HEK293 (cell line): ENCODE data around the gene SWAP70.

Experiments used
- PRDM10 ChIP-seq: fragments of 450-650 bp; formaldehyde crosslinking; IDR thresholded peaks from 2 replicates; pipeline ENCODE4 v1.5.1; 2016; ENCODE audit warnings: missing biosample characterization, missing genetic modification characterization
- TRIM28 ChIP-seq: IDR thresholded peaks from 2 replicates; pipeline ENCODE4 v1.6.1; 2011; ENCODE audit warnings: low read length, control low read depth, borderline replicate concordance
- ZBTB21 ChIP-seq: fragments of 450-650 bp; formaldehyde crosslinking; IDR thresholded peaks from 2 replicates; pipeline ENCODE4 v1.5.1; 2017; ENCODE audit warnings: missing biosample characterization, missing genetic modification characterization
- ZBTB26 ChIP-seq: fragments of 450-650 bp; formaldehyde crosslinking; optimal IDR thresholded peaks from 2 replicates; pipeline ENCODE3; 2016; ENCODE audit warnings: missing biosample characterization, mild to moderate bottlenecking, missing genetic modification characterization
- ZFP37 ChIP-seq: fragments of 450-650 bp; formaldehyde crosslinking; IDR thresholded peaks from 2 replicates; pipeline ENCODE4 v1.5.1; 2016; ENCODE audit warnings: missing biosample characterization, missing genetic modification characterization
- ZNF433 ChIP-seq: fragments of 450-650 bp; formaldehyde crosslinking; IDR thresholded peaks from 2 replicates; pipeline ENCODE4 v1.5.1; 2016; ENCODE audit warnings: missing biosample characterization, missing genetic modification characterization, low read depth
- ZNF521 ChIP-seq: fragments of 450-650 bp; formaldehyde crosslinking; IDR thresholded peaks from 2 replicates; pipeline ENCODE4 v1.5.1; 2017; ENCODE audit warnings: missing biosample characterization, mild to moderate bottlenecking, missing genetic modification characterization
- ZNF530 ChIP-seq: fragments of 450-650 bp; formaldehyde crosslinking; IDR thresholded peaks from 2 replicates; pipeline ENCODE4 v1.5.1; 2016; ENCODE audit warnings: low read depth, missing biosample characterization, missing genetic modification characterization
- ZNF785 ChIP-seq: fragments of 450-650 bp; formaldehyde crosslinking; IDR thresholded peaks from 2 replicates; pipeline ENCODE4 v1.5.1; 2016; ENCODE audit warnings: missing biosample characterization, missing genetic modification characterization
- ZSCAN18 ChIP-seq: fragments of 450-650 bp; formaldehyde crosslinking; IDR thresholded peaks from 2 replicates; pipeline ENCODE4 v1.5.1; 2016; ENCODE audit warnings: missing biosample characterization, missing genetic modification characterization
- TF ChIP-seq, protein P1 (sequence below): fragments of 450-650 bp; formaldehyde crosslinking; IDR thresholded peaks from 2 replicates; pipeline ENCODE4 v1.5.1; 2016; ENCODE audit warnings: missing biosample characterization, missing genetic modification characterization
- TF ChIP-seq, protein P2 (sequence below): fragments of 450-650 bp; formaldehyde crosslinking; IDR thresholded peaks from 2 replicates; pipeline ENCODE4 v1.5.1; 2016; ENCODE audit warnings: missing biosample characterization, missing genetic modification characterization
- TF ChIP-seq, protein P3 (sequence below): fragments of 450-650 bp; formaldehyde crosslinking; IDR thresholded peaks from 2 replicates; pipeline ENCODE4 v1.5.1; 2016; ENCODE audit warnings: missing biosample characterization, missing genetic modification characterization, borderline replicate concordance

DNA sequence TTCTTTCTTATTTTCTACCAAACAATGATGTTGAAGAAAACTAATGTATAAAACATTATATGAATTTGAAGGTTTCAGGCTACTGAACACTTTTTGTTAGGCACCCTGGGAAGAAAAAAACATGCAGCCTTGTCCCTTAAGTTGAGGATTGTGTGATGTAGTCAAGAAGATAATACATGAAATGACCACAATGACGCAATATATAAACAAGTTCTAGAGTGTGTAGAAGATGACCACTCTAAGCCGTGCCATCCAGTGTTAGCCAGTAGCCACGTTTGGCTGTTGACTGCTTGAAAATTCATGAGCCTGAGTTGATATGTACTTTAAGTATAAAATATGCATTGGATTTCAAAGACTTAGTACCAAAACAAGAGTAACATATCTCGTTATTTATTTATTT lies 16.2 kb downstream of the SWAP70 start:
- TF ChIP-seq, protein P1, sequence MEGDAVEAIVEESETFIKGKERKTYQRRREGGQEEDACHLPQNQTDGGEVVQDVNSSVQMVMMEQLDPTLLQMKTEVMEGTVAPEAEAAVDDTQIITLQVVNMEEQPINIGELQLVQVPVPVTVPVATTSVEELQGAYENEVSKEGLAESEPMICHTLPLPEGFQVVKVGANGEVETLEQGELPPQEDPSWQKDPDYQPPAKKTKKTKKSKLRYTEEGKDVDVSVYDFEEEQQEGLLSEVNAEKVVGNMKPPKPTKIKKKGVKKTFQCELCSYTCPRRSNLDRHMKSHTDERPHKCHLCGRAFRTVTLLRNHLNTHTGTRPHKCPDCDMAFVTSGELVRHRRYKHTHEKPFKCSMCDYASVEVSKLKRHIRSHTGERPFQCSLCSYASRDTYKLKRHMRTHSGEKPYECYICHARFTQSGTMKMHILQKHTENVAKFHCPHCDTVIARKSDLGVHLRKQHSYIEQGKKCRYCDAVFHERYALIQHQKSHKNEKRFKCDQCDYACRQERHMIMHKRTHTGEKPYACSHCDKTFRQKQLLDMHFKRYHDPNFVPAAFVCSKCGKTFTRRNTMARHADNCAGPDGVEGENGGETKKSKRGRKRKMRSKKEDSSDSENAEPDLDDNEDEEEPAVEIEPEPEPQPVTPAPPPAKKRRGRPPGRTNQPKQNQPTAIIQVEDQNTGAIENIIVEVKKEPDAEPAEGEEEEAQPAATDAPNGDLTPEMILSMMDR (tag by site-specific recombination) = no peak
- TF ChIP-seq ZNF785 (tag by site-specific recombination) (no peak), ZNF530 (tag by site-specific recombination) (no peak), ZFP37 (no peak), ZNF521 (tag by site-specific recombination) (no peak), ZSCAN18 (no peak), ZBTB26 (tag by site-specific recombination) (no peak), PRDM10 (tag by site-specific recombination) (no peak), ZBTB21 (tag by site-specific recombination) (no peak), ZNF433 (tag by site-specific recombination) (no peak), TRIM28 (no peak)
- TF ChIP-seq, protein P2, sequence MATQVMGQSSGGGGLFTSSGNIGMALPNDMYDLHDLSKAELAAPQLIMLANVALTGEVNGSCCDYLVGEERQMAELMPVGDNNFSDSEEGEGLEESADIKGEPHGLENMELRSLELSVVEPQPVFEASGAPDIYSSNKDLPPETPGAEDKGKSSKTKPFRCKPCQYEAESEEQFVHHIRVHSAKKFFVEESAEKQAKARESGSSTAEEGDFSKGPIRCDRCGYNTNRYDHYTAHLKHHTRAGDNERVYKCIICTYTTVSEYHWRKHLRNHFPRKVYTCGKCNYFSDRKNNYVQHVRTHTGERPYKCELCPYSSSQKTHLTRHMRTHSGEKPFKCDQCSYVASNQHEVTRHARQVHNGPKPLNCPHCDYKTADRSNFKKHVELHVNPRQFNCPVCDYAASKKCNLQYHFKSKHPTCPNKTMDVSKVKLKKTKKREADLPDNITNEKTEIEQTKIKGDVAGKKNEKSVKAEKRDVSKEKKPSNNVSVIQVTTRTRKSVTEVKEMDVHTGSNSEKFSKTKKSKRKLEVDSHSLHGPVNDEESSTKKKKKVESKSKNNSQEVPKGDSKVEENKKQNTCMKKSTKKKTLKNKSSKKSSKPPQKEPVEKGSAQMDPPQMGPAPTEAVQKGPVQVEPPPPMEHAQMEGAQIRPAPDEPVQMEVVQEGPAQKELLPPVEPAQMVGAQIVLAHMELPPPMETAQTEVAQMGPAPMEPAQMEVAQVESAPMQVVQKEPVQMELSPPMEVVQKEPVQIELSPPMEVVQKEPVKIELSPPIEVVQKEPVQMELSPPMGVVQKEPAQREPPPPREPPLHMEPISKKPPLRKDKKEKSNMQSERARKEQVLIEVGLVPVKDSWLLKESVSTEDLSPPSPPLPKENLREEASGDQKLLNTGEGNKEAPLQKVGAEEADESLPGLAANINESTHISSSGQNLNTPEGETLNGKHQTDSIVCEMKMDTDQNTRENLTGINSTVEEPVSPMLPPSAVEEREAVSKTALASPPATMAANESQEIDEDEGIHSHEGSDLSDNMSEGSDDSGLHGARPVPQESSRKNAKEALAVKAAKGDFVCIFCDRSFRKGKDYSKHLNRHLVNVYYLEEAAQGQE (tag by site-specific recombination) = no peak
- TF ChIP-seq, protein P3, sequence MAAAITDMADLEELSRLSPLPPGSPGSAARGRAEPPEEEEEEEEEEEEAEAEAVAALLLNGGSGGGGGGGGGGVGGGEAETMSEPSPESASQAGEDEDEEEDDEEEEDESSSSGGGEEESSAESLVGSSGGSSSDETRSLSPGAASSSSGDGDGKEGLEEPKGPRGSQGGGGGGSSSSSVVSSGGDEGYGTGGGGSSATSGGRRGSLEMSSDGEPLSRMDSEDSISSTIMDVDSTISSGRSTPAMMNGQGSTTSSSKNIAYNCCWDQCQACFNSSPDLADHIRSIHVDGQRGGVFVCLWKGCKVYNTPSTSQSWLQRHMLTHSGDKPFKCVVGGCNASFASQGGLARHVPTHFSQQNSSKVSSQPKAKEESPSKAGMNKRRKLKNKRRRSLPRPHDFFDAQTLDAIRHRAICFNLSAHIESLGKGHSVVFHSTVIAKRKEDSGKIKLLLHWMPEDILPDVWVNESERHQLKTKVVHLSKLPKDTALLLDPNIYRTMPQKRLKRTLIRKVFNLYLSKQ (tag by site-specific recombination) = no peak
